Activated CD4-positive, alpha-beta T cell treated with anti-CD3 and anti-CD28 coated beads, Interleukin-2, Interleukin-4, amounts not matched to agents 100 ng/mL and 50 ng/mL, durations not matched to agents 16 hours and 8 hours (primary cell): ENCODE data around the gene RIMBP3B.
"Not testable (repeated sequence)": the region's sequence is repeated elsewhere in the genome, so short reads cannot be mapped to it uniquely, and the experiment has no call there.

Experiments
- DNase-seq: peaks from one replicate; pipeline ENCODE4 v3.0.0-alpha.2; 2020; ENCODE audit warnings: low spot score

Gene RIMBP3B

DNA sequence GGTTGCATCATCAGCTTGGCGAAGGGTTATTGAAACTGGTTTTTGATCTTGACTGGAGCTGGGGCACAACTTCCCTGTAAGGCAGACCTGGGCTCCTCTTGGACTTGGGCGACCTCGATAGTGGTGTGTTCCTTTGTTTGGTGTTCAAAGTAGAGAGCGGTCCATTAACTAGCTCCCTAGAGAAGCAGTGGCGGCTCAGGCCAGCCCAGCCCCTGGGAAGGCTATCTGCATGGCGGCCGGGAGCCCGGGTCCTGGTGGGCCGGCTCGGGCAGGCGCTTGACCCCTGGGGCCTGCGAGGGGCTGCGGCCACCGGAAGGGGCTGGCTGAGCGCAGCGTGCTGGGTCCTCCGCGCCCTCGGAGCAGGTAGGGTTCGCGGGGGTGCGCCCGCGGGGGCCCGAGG lies 32.8 kb downstream of the RIMBP3B start:
- DNase-seq, result not testable (repeated sequence)

DNA sequence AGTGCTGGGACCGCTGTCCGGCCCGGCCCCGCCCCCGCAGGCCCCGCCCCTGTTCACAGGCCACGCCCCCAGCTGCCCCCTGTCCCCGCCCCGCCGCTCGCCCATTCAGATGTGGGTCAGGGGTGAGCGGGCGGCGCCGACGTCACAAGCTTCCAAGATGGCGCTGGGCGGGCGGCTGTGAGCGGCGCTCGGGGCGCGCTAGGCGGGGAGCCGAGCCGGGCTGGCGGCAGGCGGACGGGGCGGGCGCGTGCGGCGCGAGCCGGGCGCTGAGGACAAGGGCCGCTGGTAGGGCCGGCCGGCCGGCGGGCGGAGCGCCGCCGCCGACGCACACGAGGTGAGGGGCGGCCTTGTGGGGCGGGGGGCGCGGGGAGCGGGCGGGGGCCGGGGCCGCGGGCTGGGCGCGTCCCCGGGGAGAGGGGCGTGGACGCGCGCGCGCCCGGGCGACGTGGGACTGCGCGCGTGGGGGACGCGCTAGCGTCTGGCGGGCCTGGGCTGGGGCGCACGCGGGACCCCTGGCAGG lies 33.7 kb downstream of the RIMBP3B start, which contains the start of gene HIC2:
Gene HIC2, plus strand, starts transcription at position 145 of the 520 bp plus-strand sequence. CDS start 25,461 bp downstream, outside the sequence.
- DNase-seq, result not testable (repeated sequence)

DNA sequence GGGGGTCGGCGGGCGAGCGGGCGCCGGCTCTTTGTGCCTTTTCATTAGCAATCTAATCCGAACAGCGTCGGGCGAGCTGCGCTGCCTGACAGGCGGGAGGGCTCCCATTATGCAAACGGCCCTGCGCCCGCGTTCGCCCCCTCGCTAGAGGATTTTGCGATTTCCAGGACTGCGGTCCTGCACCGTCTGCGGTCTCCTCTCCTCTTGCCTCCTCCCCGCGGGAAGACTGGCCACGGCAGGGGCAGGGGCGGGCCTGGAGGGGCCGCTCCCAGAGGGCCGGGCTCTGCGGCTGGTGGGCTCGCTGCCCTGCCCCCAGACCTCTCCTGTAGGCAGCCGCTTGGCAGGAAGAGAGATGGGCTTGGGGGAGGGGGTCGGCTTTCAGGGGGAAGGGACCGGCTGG lies 34.3 kb downstream of the RIMBP3B start:
- DNase-seq, result not testable (repeated sequence)

DNA sequence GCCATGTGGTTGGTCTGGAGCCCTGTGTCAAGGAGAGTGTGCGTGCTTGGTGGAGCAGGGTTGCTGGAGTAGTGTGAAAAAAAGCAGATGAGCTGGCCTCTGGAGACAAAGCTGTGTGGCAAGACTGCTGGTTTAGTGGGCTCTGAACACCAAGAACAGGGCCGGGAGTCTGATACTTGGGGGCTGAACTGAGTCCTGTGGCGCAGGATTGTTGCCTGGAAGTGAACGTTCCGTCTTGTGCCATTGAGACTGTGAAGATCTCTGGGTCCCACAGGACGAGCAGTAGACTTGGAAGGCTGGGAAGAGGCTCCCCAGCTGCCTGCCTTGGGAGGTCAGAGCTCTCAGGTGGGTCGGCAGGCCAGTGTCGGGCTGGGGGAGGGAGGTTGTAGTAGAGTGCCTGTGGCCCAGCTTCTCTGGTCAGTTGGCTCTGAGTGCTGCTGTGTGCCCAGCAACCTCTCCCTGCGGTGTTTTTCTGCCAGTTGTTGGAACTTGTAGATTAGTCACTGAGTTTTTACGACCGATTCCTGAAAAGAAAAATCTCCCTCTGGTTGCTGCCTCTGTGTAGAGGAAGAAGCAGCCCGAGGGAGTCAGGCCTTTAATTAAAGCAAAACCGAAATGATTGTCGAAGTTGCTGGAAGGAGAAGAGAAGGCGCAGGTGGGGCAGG lies 35.6 kb downstream of the RIMBP3B start:
- DNase-seq, result not testable (repeated sequence)

DNA sequence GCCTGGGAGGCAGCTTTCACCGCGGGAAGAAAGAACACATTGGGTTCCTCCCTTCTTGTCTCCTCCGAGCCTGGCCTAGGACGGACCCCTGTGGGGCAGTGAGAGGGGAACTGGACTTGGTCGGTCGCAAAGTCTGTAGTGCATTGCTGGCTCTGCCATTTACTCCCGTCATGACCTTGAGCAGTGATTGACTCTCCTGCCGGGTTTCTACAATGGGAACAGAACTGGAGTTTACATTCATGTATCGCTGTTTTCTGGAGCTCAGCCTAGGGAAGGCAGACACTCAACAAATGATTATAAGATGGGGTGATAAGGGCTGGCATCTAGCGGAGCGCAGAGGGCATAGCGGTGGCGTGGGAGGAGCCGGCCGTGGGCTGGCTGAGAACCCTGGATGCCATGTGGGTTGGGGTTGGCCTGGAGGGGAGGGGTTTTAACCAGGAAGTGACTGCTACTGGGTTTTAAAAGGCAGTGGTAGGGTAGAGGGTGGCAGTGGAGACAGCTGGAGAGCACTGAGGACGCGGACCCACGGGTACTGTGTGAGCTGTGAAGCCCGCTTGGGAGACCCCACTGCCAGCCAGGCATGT lies 36.7 kb downstream of the RIMBP3B start:
- not testable (repeated sequence) for DNase-seq

DNA sequence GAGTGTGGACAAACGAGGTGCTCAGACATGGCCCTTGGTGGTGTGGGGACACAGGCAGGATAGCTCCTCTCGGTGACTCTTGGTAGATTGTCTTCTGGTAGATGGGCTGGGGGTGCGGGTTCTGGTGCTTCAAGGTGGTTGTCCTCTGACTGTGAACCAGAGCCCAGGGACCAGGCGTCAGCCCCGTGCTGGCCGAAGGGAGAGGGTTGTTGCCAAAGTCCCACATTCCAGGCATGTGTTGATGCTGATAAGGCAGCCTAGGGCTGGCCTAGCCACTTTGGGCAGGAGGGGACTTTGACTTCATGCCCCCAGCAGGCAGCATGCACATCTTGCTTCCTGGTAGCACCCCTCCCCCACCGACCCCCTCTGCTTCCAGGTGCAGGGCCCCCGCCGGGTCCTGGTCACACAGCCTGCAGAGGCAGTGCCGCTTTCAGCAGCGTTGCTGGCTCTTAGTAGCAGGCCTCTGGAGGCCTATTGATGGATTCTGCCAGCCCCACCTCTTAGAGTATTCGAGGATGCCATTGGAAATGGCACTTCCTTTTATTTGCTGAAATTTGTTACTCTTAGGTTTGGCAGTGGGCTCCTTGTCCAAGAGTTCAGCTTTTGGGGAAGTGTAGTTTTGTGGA lies 40.6 kb downstream of the RIMBP3B start:
- not testable (repeated sequence) for DNase-seq

DNA sequence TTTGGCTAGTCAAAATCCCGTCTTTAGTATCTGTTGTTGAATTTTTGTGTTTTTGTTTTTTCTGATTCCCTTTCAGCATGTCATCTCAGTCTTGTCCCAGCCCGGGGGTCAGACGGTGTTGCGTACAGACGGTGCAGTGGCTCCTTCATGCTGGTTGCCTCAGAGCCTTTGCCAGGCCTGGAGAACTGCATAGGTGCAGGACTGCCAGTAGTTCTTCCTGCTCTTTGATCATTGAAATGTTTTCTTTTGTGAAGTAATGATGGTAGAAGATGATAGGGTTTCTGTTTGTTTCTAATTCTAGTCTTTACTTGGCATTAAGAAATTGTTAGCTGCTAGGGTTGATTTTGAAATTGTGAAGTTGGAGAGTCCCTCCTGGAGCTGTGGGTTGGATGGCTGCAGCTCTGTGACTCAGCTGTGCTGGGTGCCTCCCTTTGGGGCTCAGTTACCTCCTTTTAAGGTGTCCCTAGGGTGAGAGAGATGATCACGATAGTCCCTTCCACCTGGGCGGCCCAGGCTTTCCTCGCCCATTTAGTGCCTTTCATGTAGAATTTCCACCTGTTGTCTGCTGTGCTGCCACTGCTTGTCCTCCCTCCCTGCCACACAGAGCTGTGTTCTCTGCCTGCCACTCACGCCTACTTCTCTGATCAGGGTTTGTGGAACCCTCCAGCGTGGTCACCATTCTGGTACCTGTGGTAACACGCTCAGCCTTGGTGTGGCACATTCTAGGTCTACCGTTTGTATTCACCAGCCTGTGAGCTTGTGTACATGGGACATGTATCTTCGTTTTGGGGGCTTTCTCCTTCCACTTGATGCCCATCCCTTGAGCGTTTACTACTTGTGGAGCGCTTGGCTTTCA lies 51.1 kb downstream of the RIMBP3B start:
- not testable (repeated sequence) for DNase-seq

DNA sequence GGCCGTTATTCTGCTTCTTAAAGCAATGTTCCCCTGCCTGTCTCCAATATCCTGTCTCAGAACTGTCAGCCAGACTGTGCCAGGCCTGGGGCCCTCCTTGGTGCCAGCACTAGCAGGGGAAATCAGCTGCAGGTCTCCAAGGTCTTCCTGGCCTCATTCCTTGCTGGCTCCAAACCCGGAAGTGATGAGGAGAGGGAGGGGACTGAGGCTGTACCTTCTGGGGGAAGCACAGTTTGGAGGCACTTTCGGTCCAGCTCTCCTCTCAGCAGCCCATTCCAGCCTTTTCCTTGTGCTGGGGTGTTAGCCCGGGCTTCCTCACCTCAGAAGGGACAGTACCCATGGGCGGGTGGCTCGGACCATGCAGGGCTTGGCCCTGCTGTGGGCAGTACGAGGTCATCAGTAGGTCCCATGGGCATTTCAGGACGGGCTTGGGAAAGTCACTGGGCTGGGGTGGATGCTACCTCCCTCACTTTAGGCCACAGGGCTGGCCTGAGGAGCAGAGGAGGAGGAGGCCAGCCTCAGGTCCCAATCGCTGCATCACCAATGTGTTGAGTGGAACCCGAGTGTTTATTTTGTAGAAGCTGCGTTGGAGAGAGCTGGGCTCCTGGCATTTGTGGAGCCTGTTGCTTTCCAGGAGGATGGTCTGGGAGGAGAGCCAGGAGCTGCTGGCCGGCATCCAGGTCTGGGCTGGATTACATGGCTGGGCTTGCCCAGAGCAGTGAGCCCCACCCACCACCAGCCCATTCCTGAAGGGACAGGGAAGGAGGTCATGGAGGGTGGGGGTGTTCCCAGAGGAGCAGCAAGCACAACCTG lies 52.7 kb downstream of the RIMBP3B start:
- DNase-seq, result not testable (repeated sequence)

DNA sequence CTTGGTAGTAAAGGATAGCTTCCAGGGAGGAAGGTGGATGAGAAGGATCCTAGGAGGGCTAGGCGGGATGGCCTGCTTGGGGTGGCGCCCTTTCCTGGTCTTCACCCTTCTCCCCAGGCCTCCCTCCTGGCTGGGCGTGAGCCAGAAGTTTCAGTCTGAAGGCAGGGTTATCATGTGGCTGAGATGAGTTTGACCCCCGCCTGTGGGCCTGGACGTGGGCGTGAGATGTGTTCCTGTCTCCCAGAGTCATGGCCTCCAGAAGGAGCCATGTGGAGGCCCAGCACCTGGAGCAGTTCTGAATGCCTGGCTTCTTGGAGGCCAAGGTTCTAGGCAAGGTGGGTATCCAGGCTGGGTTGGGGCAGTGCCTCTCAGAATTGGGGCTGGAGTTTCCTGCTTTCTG lies 54.5 kb downstream of the RIMBP3B start:
- DNase-seq, result not testable (repeated sequence)
